ENCODE data around the gene KDR. TPM values are rescaled to one million over a fixed set of nuclear protein-coding genes. Genes with fewer than 3 reads are reported as not detected.

Gene KDR
- total and polyA plus RNA-seq, 11 donors, result 7.7 to 51.0 (median 32.0) TPM

DNA sequence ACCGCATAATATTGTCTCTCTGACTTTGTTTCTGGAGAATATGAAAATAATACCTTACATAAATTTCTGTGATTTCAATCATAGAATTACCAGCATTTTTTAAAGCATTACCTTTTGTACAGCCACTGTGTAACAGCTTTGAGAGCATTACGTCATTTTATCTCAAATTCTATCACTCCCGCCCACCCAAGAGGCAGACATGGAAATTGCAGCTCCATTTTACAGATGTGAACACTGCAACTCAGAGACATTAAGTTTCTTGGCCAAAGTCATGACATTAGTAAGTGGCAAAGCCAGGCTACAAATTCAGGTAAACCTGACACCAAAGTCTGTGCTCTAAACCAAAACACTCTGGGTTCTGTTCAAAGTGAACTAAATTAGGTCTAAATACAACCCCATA, 33.6 kb upstream of the KDR start:
- no peak overlapping the region for H3K27ac ChIP-seq
- ATAC-seq, result no peak
- DNase-seq, result no peak
- H3K27me3 ChIP-seq, result peaks cover 0 to 29% (median 4%) of the 10 kb centered on the region in 9 donors
- H3K4me1 ChIP-seq, result peaks cover 0 to 3% (median 0%) of the 10 kb centered on the region in 12 donors
- no peak overlapping the region for H3K4me3 ChIP-seq
- WGBS, 4 donors, result 71 to 80% (median 76%) methylated on average over 3 of the region's 3 CpGs
- TF ChIP-seq, protein P1, sequence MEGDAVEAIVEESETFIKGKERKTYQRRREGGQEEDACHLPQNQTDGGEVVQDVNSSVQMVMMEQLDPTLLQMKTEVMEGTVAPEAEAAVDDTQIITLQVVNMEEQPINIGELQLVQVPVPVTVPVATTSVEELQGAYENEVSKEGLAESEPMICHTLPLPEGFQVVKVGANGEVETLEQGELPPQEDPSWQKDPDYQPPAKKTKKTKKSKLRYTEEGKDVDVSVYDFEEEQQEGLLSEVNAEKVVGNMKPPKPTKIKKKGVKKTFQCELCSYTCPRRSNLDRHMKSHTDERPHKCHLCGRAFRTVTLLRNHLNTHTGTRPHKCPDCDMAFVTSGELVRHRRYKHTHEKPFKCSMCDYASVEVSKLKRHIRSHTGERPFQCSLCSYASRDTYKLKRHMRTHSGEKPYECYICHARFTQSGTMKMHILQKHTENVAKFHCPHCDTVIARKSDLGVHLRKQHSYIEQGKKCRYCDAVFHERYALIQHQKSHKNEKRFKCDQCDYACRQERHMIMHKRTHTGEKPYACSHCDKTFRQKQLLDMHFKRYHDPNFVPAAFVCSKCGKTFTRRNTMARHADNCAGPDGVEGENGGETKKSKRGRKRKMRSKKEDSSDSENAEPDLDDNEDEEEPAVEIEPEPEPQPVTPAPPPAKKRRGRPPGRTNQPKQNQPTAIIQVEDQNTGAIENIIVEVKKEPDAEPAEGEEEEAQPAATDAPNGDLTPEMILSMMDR (IDR thresholded peaks at IDR 0.05), result no peak
- no peak for TF ChIP-seq POLR2A (IDR thresholded peaks at IDR 0.05)
- H3K36me3 ChIP-seq, result no peaks in the 10 kb centered on the region
- intact Hi-C loops (cut with DNase I), result no loop called here
- H3K9me3 ChIP-seq, result no peaks in the 10 kb centered on the region

DNA sequence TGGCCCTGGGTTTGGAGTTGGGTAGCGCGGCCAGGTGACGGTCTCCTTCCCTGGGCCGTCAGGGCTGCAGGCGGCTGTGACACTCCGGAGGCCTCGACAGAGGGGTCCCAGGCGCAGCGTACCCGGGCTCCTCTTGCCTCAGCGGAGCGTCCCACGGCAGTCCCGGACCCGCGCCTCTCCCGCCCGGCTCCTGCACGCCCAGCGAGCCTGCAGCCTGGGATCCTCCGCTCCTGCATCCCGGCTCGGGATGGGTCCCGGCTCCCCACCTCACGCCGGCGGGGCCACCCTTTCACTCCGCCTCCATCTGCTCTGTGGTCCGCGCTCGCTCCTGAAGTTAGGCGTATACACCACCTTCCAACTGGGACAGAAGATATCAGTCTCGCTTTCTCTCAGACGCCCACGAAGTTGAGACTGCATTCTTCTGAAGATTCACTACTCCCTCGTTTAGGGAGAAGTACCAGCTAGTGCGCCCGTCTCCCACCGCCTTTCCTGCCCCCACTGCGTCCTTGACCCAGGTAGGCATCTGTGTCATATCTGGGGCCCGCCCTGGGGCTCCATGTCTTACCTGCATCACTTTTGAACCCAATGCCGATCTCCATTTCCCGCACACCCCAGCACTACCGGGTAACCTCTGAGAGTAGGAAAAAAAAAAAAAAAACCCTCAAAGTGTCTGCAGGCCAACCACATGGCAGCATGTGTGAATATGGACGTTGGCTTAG, 32.3 kb upstream of the KDR start:
- H3K36me3 ChIP-seq, result no peaks in the 10 kb centered on the region
- peaks cover 0 to 32% (median 4%) of the 10 kb centered on the region in 9 donors for H3K27me3 ChIP-seq
- TF ChIP-seq, protein P1 (IDR thresholded peaks at IDR 0.05), result no peak
- no peak for TF ChIP-seq POLR2A (IDR thresholded peaks at IDR 0.05)
- DNase-seq, result peak in 1 of 5 donors; percentile 66
- H3K4me3 ChIP-seq, result peak overlapping the region in 8 of 12 donors; percentile 2 to 44 (median 31)
- intact Hi-C loops (cut with DNase I), result no loop called here
- H3K4me1 ChIP-seq, result peaks cover 0 to 3% (median 0%) of the 10 kb centered on the region in 12 donors
- H3K9me3 ChIP-seq, result peaks cover 0 to 6% (median 0%) of the 10 kb centered on the region in 12 donors
- no peak overlapping the region for H3K27ac ChIP-seq
- 29 to 57% (median 41%) methylated on average over 45 of the region's 45 CpGs for WGBS, 4 donors
- peak in 1 of 4 donors; percentile 33 for ATAC-seq

DNA sequence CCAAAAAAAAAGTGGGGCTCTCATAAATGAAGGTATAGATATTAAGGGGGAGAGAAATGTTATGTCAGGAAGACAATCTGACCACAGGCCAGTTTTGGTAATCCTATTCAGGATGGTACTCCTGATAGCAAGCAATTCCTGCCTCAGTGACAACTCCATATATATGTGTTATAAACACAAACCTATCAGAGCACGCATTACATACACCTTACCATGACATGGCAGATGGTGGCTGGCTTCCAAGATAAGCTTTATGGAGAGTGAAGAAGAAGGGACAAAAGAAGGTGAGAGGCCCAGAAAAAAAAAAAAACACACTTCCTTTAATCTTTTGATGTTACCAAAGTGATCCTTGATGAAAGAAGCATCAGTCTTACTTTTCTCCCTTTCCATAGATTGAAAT, 29.5 kb upstream of the KDR start:
- ATAC-seq (no peak), DNase-seq (no peak)
- TF ChIP-seq, protein P1 (IDR thresholded peaks at IDR 0.05), result no peak
- no peak for TF ChIP-seq POLR2A (IDR thresholded peaks at IDR 0.05)
- 88 to 97% (median 93%) methylated on average over 1 of the region's 1 CpG for WGBS, 4 donors
- peaks cover 0 to 6% (median 0%) of the 10 kb centered on the region in 12 donors for H3K9me3 ChIP-seq
- peaks cover 0 to 32% (median 4%) of the 10 kb centered on the region in 9 donors for H3K27me3 ChIP-seq
- no peaks in the 10 kb centered on the region for H3K4me1 ChIP-seq
- no peak overlapping the region for H3K27ac ChIP-seq
- intact Hi-C loops (cut with DNase I), result no loop called here
- H3K36me3 ChIP-seq, result no peaks in the 10 kb centered on the region
- no peak overlapping the region for H3K4me3 ChIP-seq

DNA sequence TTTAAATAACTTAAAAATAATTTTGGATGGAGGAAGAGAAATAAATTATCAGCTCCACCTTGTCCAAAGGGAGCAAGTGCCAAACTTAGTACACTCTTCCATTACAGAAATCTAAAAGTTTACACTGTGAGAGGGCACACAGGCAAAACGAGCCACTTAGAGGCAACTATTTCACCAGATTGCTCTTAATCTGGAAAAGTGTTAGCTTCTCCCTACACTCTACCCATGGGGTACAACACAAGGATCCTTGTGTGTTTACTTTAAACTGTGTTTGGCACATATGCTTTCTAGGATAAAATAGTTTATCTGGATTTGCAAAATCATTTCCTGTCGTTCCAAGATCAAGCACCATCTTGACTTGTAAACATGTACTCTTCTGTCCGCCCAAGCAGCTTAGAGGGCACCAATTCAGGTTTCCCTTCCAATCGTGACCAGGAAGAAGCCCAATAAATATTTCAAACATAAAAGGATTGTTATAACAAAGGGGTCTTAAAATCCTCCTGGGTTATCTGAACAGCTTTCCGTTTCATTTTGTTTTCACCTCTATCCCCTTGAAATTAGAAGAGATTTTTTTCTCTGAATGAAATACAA, 29.0 kb upstream of the KDR start:
- Histone ChIP-seq H3K36me3 (no peaks in the 10 kb centered on the region), H3K27me3 (peaks cover 0 to 32% (median 4%) of the 10 kb centered on the region in 9 donors), H3K9me3 (peaks cover 0 to 6% (median 0%) of the 10 kb centered on the region in 12 donors), H3K4me1 (no peaks in the 10 kb centered on the region), H3K27ac (no peak overlapping the region), H3K4me3 (no peak overlapping the region)
- ATAC-seq (no peak), DNase-seq (no peak)
- WGBS, 4 donors, result 64 to 70% (median 66%) methylated on average over 5 of the region's 5 CpGs
- intact Hi-C loops (cut with DNase I), result no loop called here
- TF ChIP-seq POLR2A (IDR thresholded peaks at IDR 0.05), result no peak
- TF ChIP-seq, protein P1 (IDR thresholded peaks at IDR 0.05), result no peak

Data from heart left ventricle (tissue), 16 donors.